HG02610 (cell line): ENCODE data around the gene SPEF1.

Experiments used
- ATAC-seq: cut with Tn5 transposase; IDR thresholded peaks from one replicate; pipeline ENCODE4 v1.9.1; 2021; ENCODE audit warnings: mild to moderate bottlenecking, moderate library complexity; ENCODE audit not compliant: unreplicated experiment

SPEF1 gene

DNA sequence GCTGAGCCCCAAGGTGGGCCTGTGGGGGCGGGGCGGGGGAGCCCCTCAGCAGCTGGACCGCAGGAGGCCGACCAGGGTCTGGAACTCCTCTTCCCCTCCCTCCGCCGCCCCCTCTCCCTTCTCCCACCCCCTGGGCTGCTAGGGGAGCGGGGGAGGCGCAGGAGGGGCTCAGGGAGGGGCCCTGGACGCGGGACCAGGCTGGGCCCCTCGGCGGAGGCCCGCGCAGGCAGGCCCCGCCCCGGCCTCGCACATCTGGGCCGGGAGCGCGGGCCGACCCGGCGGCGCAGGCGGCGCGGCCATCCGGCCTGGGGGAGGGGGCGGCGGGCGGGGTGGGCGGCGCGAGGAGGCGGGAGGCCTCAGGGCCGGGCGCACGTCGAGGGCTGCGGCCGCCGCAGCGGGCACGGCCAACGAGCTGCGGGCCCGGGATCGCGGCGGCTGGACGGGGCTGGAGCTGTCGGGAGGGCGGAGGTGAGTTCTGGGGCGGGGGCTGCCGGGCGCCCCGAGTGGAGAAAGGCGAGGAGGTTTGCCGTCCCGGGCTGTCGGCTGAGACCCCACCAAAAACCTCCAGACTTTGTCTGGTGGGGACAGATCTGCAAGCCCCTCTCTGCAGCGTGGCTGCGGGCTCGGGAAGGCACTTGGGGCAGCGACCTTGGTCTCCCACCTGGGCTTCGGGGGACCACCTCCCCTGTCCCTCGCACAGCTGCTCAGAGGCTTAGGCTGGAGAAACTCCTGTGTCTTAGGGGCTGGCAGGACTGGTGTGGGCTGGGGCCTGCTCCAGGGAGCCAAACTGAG, 48.7 kb downstream of the SPEF1 start, which contains the start of gene HSPA12B:
HSPA12B (plus strand) TSS at position 359 of the 792 bp plus-strand sequence. CDS start 5,990 bp downstream, outside the sequence.
- no peak for ATAC-seq

DNA sequence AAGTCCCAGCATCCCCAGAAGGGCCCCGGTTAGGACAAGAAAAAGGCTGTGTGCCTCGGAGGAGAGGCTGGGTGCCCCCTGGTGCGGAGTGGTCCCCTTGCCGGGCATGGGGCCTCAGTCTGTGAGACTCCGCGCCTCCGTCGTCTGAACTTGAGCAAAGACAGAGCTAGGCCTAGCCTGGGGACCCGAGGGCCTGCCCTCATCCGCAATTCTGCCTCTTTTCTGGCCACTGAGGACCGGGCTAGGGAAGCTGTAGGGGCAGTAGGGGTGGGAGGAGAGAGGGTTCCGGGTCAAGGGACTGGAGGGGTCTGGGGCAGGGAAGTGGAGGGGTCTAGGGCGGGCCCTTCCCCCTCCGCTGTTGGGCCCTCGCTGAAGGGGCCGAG, 49.3 kb downstream of the SPEF1 start:
- no peak for ATAC-seq

DNA sequence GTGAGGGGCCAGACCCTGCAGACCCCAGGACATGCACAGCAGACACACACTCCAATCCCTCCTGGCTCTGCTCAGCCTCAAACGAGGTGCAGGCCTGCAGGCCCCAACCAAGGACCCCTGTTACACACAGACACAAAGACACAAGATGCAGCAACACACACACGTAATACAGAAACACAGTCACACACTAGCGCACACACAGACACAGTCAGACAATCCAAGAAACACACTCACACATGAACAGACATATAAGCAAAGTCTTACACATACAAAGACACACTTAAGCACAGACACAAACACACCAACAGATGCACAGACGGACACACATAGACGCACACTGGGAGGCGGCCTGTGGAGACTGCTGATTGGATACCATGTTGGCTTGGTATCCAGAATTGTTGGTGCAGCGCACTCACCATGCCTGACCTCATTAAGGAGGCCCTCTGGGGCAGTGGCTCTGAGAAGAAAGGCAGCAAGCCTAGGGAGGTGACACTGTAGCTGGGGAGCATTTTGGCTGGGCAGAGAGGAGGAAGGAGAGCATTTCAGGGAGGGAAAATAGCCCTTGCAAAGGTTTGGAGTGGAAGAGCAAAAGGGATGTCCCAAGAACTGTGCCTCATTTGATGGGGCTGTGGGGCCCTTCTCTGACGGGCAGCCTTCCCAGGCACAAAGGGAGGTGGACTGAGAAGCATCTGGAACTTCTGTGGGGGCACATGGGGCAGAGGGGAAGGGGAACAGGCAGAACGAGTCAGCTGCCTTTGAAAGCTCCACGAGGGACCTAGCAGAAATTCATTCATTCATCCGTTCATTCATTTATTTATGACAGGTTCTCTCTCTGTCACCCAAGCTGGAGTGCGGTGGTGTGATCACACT, 50.2 kb downstream of the SPEF1 start:
- ATAC-seq = no peak

DNA sequence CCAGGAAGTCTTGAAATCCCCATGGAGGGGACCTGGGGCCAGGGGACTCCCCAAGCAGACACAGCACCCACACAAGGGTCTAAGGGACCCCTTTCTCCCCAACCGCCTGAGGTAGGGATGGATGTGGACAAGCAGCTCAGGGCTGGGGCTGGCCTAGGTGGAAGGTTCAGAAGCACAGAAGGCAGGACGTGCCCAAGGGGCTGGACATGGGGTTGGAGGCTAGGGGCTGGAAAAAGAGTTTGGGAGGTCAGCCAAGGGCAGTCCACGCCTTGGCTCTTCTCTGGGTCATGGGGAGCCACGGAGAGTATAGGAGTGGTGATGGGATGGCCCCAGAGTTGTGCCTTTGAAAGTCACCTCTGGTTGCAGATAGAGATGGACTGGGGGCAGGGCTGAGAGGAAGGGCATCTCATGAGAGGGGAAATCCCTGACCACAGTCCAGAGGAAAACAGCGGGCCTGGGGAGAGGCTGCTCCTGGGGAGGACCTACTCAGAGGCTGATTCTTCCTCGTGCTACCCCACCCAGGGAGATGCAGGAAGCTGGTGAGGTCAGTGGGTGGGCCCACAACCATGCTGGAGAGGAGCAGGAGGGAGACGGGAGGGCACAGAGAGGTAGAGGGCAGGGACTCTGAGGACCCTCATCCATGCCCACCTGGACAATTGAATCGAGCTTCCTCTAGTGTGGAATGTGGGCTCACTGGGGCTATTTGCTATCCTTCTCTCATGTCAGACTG, 51.3 kb downstream of the SPEF1 start:
- ATAC-seq = no peak

DNA sequence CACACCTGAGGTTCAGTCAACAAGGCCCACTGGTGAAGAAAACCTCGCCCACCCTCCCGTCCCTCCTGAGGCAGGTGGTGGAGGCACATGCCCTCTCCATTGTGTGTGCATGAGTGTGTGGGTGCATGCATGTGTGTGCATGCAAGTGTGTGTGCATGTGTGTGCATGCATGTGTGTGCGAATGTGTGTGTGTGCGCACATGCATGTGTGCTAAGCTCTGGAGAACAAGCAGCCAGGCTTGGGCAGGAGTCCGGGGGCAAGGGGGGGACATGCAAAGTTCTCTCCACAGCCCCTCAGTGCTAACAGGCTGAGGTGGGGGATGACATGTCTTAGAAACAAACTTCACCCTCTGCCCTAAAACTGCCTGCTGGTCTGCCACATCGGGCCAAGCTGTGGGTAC, 51.9 kb downstream of the SPEF1 start:
- no peak for ATAC-seq

DNA sequence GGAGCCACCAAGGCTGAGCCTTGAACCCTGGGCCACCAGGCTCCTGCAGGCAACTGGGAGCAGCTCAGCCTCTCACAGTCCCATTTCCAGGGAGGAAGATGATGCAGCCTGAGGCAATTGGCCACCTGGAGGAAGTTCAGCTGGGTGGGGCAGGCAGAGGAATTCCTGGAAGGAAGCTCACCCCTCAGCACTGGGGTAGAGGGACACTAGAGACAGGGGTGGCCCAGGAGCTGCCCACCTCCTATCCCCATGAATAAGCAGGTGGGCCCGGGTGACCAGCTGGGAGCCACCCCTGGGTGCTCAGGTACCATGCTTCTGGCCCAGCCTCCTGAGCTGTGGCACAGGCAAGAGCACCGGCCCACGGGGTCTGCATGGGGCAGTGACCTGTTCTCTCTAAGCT, 52.4 kb downstream of the SPEF1 start:
- no peak for ATAC-seq

DNA sequence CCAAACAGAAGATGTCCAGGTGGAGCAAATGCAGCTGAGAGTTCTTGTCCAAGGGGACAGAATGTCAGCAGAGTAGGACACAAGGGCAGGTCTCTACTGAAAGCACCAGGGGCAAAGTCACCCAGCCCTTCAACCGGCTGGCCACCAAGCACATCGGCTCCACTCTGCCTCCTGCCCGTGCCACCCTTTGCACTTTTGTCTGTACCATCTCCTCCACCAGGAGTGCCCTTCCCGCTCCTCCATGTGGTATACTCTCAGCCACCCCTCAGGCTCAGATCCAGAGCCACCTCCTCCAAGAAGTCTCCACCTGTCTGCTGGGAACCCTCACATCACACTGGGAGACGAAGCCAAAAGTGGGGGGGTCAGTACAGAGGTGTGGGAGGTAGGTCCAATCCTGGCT, 52.9 kb downstream of the SPEF1 start:
- no peak for ATAC-seq
